GM18867 (cell line): ENCODE data around the gene CRIM1.
A peak's percentile ranks its signal among the peaks of the same experiment; 100 is the strongest.
"Not testable (repeated sequence)": the region's sequence is repeated elsewhere in the genome, so short reads cannot be mapped to it uniquely, and the experiment has no call there.

Experiments
- ATAC-seq: cut with Tn5 transposase; IDR thresholded peaks from one replicate; pipeline ENCODE4 v1.9.1; 2021; ENCODE audit warnings: mild to moderate bottlenecking, moderate library complexity; ENCODE audit not compliant: unreplicated experiment

CRIM1 gene

DNA sequence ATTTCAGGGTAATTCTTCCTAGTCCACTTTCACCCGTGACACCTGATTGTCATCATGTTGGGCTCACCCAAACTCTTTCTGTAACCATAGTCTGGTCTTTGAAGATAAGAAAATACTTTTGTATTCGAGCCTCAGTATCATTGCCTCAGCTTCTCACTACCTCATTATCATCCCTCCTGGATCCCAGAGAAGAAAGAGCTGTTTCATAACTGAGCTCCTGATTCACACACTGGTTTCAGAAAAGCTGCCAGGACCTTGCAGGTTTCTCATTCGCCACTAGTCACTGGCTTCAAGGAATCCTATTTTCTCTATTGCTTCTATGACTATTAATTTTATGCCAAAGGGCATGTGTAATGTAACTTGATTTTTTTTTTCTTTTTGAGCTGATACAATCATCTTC lies 2.9 kb upstream of the CRIM1 start:
- no peak for ATAC-seq

DNA sequence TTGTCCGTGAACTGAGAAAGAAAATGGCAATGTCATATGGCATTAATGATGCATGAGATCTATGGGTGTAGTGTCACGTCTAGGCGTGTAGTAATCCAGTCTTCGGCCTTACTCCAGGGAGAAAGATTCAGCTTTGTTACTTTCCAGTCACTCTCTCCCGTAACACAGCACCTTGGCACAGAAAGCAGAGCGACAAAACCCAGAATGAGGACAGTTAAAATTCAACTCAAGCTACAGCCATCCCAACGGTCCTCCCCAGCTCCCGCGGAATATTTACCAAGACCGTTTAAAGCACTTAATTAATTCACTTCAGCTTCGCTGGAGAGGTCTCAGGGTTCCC lies 797 bp upstream of the CRIM1 start:
- ATAC-seq = no peak

DNA sequence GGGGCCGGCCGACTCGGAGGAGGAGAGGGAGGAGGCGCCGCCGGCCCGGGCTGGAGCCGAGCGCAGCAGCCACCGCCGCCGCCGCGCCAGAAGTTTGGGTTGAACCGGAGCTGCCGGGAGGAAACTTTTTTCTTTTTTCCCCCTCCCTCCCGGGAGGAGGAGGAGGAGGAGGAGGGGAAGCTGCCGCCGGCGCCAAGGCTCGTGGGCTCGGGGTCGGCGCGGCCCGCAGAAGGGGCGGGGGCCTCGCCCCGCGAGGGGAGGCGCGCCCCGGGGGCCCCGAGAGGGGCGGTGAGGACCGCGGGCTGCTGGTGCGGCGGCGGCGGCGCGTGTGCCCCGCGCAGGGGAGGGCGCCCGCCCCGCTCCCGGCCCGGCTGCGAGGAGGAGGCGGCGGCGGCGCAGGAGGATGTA lies 316 bp downstream of the CRIM1 start:
- no peak for ATAC-seq

GRCh38 chr2:36356298-36356989 lies 866 bp downstream of the CRIM1 start:
- ATAC-seq = peak; percentile 25

DNA sequence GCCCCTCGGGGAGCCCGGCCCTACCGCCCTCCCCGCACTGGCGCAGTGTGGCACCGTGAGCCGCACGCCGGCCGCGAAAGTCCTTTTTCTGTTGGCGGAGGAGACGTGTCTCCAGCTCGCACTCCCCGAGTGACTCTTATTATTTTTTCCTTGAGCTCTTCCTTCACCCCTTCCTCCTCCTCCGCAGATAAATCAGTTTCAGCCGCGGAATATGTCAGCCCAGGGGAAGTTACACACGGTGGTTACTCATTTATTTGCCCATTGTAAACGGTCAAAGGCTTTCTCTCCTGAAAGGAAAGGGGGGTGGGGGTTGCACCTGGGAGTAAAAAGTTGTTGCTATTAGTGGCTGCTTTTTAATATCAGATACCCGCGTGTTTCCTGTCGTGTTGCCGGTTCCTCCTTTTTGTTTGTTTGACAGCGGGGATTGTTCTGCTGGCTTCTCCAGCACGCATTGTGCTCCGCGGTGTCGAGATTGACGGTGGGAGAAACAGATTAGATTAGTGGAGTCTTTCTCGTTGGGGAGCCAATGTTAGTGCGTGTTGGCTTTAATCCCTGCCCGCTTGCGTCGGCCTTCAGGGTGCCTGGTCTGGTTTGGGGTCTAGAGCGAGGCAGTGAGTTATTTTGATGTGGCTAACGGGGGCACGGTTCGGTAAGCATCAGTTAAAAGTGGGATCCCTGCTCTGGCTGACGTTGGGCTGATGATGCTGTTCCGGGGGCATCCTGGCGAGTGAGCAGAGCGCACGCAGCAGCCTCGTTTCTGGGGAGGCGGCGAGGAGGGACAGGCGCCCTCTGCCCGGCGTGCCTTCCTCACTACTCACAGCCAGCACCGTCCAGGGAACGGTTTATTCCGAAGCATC lies 1.6 kb downstream of the CRIM1 start:
- ATAC-seq = peak; percentile 42

- ATAC-seq = no peak
Measured at GRCh38 chr2:36357847-36358659, 2.5 kb downstream of the CRIM1 start.

DNA sequence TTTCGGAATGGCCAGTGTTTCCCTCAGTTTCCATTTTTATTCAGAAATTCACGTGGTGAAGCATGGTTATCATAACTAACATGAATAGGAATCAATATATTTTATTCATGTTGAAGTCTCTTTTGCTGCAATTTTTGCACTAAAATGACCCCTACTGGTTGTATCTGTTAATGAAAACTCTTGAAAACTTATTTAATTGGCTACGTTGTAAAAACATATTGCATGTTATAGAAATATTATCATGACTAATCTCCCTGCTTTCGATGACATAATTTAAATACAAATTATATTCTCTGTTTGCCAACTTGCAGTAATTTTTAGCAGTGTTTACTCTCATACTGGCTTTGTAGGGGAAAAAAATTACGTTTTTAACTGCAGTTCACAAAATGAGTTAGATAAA lies 3.5 kb downstream of the CRIM1 start:
- no peak for ATAC-seq

- no peak for ATAC-seq
Measured at GRCh38 chr2:36360063-36360462, 4.5 kb downstream of the CRIM1 start.

- no peak for ATAC-seq
Measured at GRCh38 chr2:36360834-36361233, 5.3 kb downstream of the CRIM1 start.

GRCh38 chr2:36361396-36361795 lies 5.8 kb downstream of the CRIM1 start:
- no peak for ATAC-seq

DNA sequence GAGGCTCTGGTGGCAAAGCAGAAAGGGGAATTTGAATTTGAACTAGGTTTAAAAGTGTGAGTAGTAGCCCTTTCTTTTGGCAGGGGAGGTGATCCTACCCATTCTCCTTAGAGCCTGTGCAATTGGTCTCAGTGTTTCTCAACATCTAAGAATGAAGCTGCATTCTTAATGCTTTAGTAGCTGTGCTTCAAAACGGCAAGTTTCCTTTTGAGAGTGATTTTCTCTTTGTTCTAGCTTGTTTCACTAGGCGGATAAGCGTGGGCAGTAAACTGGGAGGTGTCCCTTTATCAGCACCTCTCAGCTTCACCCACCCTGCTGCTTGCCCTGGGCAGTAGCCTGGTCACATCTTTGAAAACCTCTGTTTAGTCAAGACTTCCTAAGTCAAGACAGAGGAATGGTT lies 6.7 kb downstream of the CRIM1 start:
- ATAC-seq = no peak

- not testable (repeated sequence) for ATAC-seq
Measured at GRCh38 chr2:36363085-36363484, 7.5 kb downstream of the CRIM1 start.

GRCh38 chr2:36366491-36367120 lies 11.0 kb downstream of the CRIM1 start:
- no peak for ATAC-seq

GRCh38 chr2:36367486-36367885 lies 11.9 kb downstream of the CRIM1 start:
- ATAC-seq = no peak

DNA sequence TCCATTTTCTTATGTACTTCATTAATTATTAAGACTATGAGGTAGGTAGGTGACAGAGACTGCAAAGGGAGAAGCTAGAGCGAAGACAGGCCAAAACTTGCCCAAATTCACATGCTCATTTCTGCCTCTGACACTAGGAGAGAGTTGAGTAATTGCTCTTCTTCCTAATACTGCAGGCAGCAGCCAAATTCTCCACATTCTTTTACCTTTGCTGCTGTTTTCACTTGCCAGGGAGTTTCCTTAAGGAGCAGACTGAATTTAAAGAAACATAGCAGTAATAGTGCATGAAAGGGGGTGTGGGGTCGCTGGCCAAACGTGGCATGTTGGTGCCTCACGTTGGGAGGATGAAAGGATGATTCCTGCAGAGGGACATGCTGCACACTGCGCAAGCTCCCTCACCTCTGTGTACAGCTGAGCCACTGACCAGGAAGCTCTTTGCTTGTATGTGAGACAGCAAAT lies 12.3 kb downstream of the CRIM1 start:
- peak; percentile 43 for ATAC-seq

- no peak for ATAC-seq
Measured at GRCh38 chr2:36368438-36368837, 12.9 kb downstream of the CRIM1 start.

GRCh38 chr2:36369163-36369562 lies 13.6 kb downstream of the CRIM1 start:
- ATAC-seq = no peak

- ATAC-seq = no peak
Measured at GRCh38 chr2:36369716-36370115, 14.1 kb downstream of the CRIM1 start.

- no peak for ATAC-seq
Measured at GRCh38 chr2:36370281-36370680, 14.7 kb downstream of the CRIM1 start.

GRCh38 chr2:36371070-36371874 lies 15.7 kb downstream of the CRIM1 start:
- no peak for ATAC-seq
